GM19025 (cell line): ENCODE results near the gene MTMR10.

Experiments
- ATAC-seq: cut with Tn5 transposase; IDR thresholded peaks from one replicate; pipeline ENCODE4 v1.9.1; 2021; ENCODE audit warnings: mild to moderate bottlenecking, low read depth, moderate library complexity; ENCODE audit not compliant: unreplicated experiment

Gene MTMR10

GRCh38 chr15:31013863-31014607 lies 22.6 kb upstream of the MTMR10 start:
- ATAC-seq, result peak; percentile 72

DNA sequence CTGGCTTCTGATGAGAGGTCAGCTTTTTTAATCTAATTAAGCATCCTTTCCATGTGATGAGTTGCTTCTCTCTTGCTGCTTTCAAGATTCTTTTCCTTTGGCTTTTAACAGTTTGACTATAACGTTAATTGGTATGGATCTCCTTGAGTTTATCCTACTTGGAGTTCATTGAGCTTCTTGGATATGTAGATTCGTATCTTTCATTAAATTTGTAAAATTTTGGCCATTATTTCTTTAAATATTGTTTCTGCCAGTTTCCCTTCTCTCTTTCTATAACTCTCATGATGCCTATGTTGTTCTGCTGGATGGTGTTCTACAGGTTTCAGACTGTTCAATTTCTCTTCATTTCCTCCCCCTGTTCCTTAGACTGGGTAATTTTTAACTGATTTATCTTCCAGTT lies 21.0 kb upstream of the MTMR10 start:
- no peak for ATAC-seq

DNA sequence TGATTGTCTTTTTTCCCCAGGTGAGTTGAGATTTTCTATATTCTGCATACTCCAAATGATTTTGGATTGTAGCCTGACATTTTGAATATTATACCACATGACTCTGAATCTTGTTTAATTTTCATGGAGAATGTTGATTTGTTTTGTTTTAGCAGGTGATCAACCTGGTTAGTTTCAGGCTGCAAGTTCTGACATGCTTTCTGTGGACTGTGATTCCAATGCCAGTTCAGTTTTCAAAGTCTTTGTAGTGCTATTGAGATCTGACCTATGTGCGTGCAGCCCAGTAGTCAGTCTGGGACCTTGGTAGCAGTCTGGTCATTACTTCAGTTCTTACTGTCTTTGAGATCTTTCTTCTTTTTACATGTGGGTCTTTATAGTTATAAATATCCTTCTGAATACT lies 18.6 kb upstream of the MTMR10 start:
- ATAC-seq, result no peak

GRCh38 chr15:31005660-31006059 lies 14.2 kb upstream of the MTMR10 start:
- no peak for ATAC-seq

DNA sequence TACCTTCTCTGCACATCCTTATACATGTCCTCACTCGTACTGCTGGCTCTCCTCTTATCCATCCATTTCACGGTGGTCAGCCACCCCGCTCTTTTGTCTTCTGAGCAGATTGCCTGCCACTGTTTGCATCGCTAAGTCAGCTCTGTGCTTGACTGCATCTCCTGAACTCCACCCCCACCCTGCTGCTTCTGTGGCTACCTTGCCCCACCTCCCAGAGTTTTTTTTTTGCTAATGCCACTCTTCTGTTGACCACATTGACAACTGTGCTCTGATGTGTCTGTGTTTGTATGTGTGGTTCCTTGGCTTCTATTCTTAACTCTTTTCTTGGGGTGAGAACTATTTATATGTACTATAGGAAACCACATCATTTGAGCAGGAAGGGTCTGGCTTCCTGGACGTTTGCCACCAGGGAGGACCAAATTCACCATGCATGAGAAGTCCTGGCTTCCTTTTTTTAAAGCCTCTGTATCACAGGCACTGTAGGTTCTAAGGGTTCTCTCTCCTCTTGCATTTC lies 12.8 kb upstream of the MTMR10 start:
- peak; percentile 88 for ATAC-seq

- ATAC-seq, result no peak
Measured at GRCh38 chr15:31001702-31002101, 10.3 kb upstream of the MTMR10 start.

DNA sequence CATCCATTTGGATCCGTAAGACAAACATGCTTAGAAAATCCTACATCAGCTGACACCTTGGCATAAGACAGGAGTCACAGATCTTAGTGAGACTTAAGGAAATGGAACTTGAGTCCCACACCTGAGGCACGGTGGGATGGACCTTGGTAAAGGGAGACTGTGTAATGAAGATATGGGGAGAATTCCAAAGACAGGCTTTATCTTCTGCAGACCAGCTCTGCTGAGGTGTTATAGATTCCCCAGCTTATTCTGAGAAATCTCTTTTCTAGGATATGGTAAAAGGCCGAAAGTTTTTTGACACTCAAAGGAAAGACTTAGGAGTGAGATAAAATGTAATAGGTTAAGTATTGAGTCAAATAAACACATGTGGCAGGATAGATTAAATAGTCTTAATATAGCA lies 8.3 kb upstream of the MTMR10 start:
- ATAC-seq, result no peak

- no peak for ATAC-seq
Measured at GRCh38 chr15:30997270-30997669, 5.8 kb upstream of the MTMR10 start.

GRCh38 chr15:30992249-30992864 lies 929 bp upstream of the MTMR10 start:
- ATAC-seq, result no peak

GRCh38 chr15:30990446-30991254 lies 778 bp downstream of the MTMR10 start:
- no peak for ATAC-seq

GRCh38 chr15:30990036-30990435 lies 1.4 kb downstream of the MTMR10 start:
- no peak for ATAC-seq

GRCh38 chr15:30985081-30985531 lies 6.3 kb downstream of the MTMR10 start:
- ATAC-seq, result no peak

GRCh38 chr15:30984542-30984941 lies 6.9 kb downstream of the MTMR10 start:
- ATAC-seq, result no peak

GRCh38 chr15:30984118-30984517 lies 7.3 kb downstream of the MTMR10 start:
- ATAC-seq, result no peak

GRCh38 chr15:30979457-30979856 lies 12.0 kb downstream of the MTMR10 start:
- no peak for ATAC-seq

DNA sequence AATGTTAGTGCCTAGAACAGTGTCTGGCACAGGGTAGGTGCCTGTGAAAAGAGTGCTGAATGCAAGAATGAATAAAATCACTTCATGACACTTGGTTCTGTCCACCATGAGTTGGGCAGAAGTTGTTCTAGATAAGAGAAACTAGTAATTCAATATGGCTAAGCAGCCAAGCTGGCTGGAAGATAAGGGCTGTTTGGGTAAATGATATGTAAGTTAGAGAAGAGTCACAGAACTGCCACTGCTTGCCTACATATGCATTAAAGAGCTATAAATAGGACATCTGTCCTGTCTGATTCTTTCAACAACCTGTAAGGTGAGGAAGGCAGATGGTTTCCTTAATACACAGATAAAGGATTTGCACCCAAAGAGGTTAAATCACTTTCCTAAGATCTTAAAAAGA lies 13.1 kb downstream of the MTMR10 start:
- ATAC-seq, result no peak

DNA sequence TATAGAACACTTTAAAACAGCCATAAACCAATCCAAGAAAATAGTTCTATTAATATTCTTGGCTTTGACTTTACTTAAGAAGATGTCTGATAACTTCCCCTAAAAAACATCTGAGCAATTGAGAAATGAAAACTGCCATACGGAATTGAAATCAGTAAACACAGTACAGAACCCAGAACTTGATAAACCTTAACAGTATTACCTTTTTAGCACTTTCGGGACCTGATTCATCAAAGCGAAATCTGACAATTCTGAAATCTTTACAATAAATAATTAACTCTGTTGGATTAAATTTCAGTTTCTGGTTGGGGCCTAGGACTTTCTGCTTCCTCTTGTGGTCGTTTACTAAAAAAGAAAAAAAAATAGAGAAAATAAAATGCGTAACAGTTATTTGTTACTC lies 17.3 kb downstream of the MTMR10 start:
- ATAC-seq, result peak; percentile 55

GRCh38 chr15:30973379-30973778 lies 18.0 kb downstream of the MTMR10 start:
- no peak for ATAC-seq

- ATAC-seq, result no peak
Measured at GRCh38 chr15:30969724-30970123, 21.7 kb downstream of the MTMR10 start.

- ATAC-seq, result no peak
Measured at GRCh38 chr15:30963681-30964080, 27.7 kb downstream of the MTMR10 start.

- no peak for ATAC-seq
Measured at GRCh38 chr15:30962659-30963058, 28.8 kb downstream of the MTMR10 start.
